DND-41 (cell line): Measurements from ENCODE around the gene ARPC3.
"Not testable (repeated sequence)": the region's sequence is repeated elsewhere in the genome, so short reads cannot be mapped to it uniquely, and the experiment has no call there.

Experiments used
- ATAC-seq: fragments of 200-7000 bp; cut with Tn5 transposase; 3 replicates; pipeline ENCODE4 v1.9.1; 2021; ENCODE audit warnings: low read depth; ENCODE audit not compliant: insufficient read depth
- DNase-seq: peaks from one replicate; pipeline ENCODE4 v3.0.0-alpha.2; 2020
- H2AFZ ChIP-seq: 2 replicates; pipeline ENCODE4 v1.6.0; 2012; ENCODE audit warnings: low read depth, low read length
- H3K27ac ChIP-seq: 2 replicates; pipeline ENCODE4 v1.5.1; 2012; ENCODE audit warnings: low read length, inconsistent platforms
- H3K27me3 ChIP-seq: fragments of 200-600 bp; sonication (generic); 2 replicates; pipeline ENCODE4 v1.6.0; 2012; ENCODE audit warnings: low read length, mild to moderate bottlenecking, inconsistent platforms; ENCODE audit not compliant: insufficient read depth, poor library complexity
- H3K36me3 ChIP-seq: 2 replicates; pipeline ENCODE4 v1.5.1; 2012; ENCODE audit warnings: low read length, inconsistent platforms; ENCODE audit not compliant: insufficient read depth
- H3K4me1 ChIP-seq: 2 replicates; pipeline ENCODE4 v1.5.1; 2012; ENCODE audit warnings: mild to moderate bottlenecking, low read length; ENCODE audit not compliant: insufficient read depth
- H3K4me2 ChIP-seq: 2 replicates; pipeline ENCODE4 v1.6.0; 2012; ENCODE audit warnings: mild to moderate bottlenecking, moderate library complexity, low read length, inconsistent platforms; ENCODE audit not compliant: insufficient read depth
- H3K4me3 ChIP-seq, 2 experiments: fragments of 200-600 bp in 1 of 2; shearing (Covaris generic) in 1 of 2; 2 replicates each; pipeline ENCODE4 v1.5.1; 2012 to 2016; ENCODE audit warnings: inconsistent platforms in 2 of 2, low read length in 2 of 2, mild to moderate bottlenecking in 2 of 2, low read depth in 1 of 2, moderate library complexity in 1 of 2
- H3K79me2 ChIP-seq: 2 replicates; pipeline ENCODE4 v1.6.0; 2012; ENCODE audit warnings: low read length, inconsistent platforms; ENCODE audit not compliant: insufficient read depth
- H3K9ac ChIP-seq: 2 replicates; pipeline ENCODE4 v1.6.0; 2012; ENCODE audit warnings: low read depth, mild to moderate bottlenecking, inconsistent platforms, low read length, moderate library complexity
- H3K9me3 ChIP-seq: 2 replicates; pipeline ENCODE4 v1.5.1; 2012; ENCODE audit warnings: low read length, moderate library complexity, mild to moderate bottlenecking, inconsistent platforms; ENCODE audit not compliant: insufficient read depth, severe bottlenecking
- H4K20me1 ChIP-seq: 2 replicates; pipeline ENCODE4 v1.6.0; 2012; ENCODE audit warnings: low read length; ENCODE audit not compliant: insufficient read depth
- CTCF ChIP-seq: IDR thresholded peaks from 2 replicates; pipeline ENCODE4 v1.5.1; 2012; ENCODE audit warnings: borderline replicate concordance, low read length, moderate library complexity, mild to moderate bottlenecking; ENCODE audit not compliant: poor library complexity, severe bottlenecking; ENCODE audit errors: extremely low read depth
- EZH2 ChIP-seq: IDR thresholded peaks from 3 replicates; pipeline ENCODE4 v1.6.1; 2012; ENCODE audit warnings: borderline replicate concordance, low read depth, mild to moderate bottlenecking, moderate library complexity, low read length, inconsistent platforms; ENCODE audit not compliant: severe bottlenecking

ARPC3 gene

GRCh38 chr12:110468214-110469048 lies 18.3 kb upstream of the ARPC3 start, which contains the start of the genes FAM216A and GPN3:
Gene FAM216A, plus strand, starts transcription at chr12:110468845. Its CDS starts 31 bp downstream, at chr12:110468876.
Gene GPN3, minus strand, starts transcription at chr12:110468257. Its CDS starts 54 bp downstream, at chr12:110468203.
- peaks cover 21% of the 10 kb centered on the region for H3K36me3 ChIP-seq
- peak within 1 kb of the TSS; percentile 87 for H3K9ac ChIP-seq
- H2AFZ ChIP-seq = peak within 1 kb of the TSS; percentile 81
- DNase-seq (peak; percentile 98), ATAC-seq (peak; percentile 84)
- H3K4me2 ChIP-seq = peak within 1 kb of the TSS; percentile 73
- H4K20me1 ChIP-seq = peaks cover 7% of the 10 kb centered on the region; the same call in 1 of the 2 replicates
- H3K79me2 ChIP-seq = peaks cover 76% of the 10 kb centered on the region
- no peaks in the 10 kb centered on the region for H3K9me3 ChIP-seq
- peaks cover 42% of the 10 kb centered on the region for H3K4me1 ChIP-seq
- no peaks in the 10 kb centered on the region for H3K27me3 ChIP-seq
- peak; percentile 8 for TF ChIP-seq CTCF
- no peak for TF ChIP-seq EZH2
- H3K27ac ChIP-seq = peak within 1 kb of the TSS; percentile 92
- H3K4me3 ChIP-seq = peak within 1 kb of the TSS; percentile 61 to 77

GRCh38 chr12:110467847-110468213 lies 17.7 kb upstream of the ARPC3 start:
- TF ChIP-seq CTCF (no peak), EZH2 (no peak)
- peak overlapping the region; percentile 78 for H2AFZ ChIP-seq
- H3K4me1 ChIP-seq = peaks cover 42% of the 10 kb centered on the region
- peak overlapping the region; percentile 64 for H3K27ac ChIP-seq
- peaks cover 22% of the 10 kb centered on the region for H3K36me3 ChIP-seq
- H3K79me2 ChIP-seq = peaks cover 81% of the 10 kb centered on the region
- ATAC-seq (no peak), DNase-seq (no peak)
- peaks cover 7% of the 10 kb centered on the region; the same call in 1 of the 2 replicates for H4K20me1 ChIP-seq
- peak overlapping the region; percentile 73 for H3K4me2 ChIP-seq
- peak overlapping the region; percentile 61 to 77 for H3K4me3 ChIP-seq
- no peaks in the 10 kb centered on the region for H3K27me3 ChIP-seq
- H3K9ac ChIP-seq = peak overlapping the region; percentile 87
- no peaks in the 10 kb centered on the region for H3K9me3 ChIP-seq

GRCh38 chr12:110466791-110467190 lies 16.7 kb upstream of the ARPC3 start:
- ATAC-seq (no peak), DNase-seq (no peak)
- Histone ChIP-seq H3K9ac (peak overlapping the region; percentile 87), H3K27me3 (no peaks in the 10 kb centered on the region), H2AFZ (no peak overlapping the region), H3K4me2 (peak overlapping the region; percentile 73), H3K36me3 (peaks cover 28% of the 10 kb centered on the region), H4K20me1 (peaks cover 7% of the 10 kb centered on the region; the same call in 1 of the 2 replicates), H3K4me1 (peaks cover 42% of the 10 kb centered on the region), H3K9me3 (no peaks in the 10 kb centered on the region), H3K4me3 (peak overlapping the region; percentile 61 to 77; a peak in 3 of 4 replicates), H3K79me2 (peaks cover 78% of the 10 kb centered on the region), H3K27ac (peak overlapping the region; percentile 52; the same call in 1 of the 2 replicates)
- no peak for TF ChIP-seq CTCF
- no peak for TF ChIP-seq EZH2

- peaks cover 73% of the 10 kb centered on the region for H3K79me2 ChIP-seq
- not testable (repeated sequence) for H2AFZ ChIP-seq, DNase-seq, H4K20me1 ChIP-seq, H3K27me3 ChIP-seq, H3K9ac ChIP-seq, H3K4me3 ChIP-seq, H3K27ac ChIP-seq, H3K9me3 ChIP-seq, ATAC-seq
- 0 out of 2 replicates have a peak overlapping the region, but pooled peaks have one; percentile 73 for H3K4me2 ChIP-seq
- peaks cover 38% of the 10 kb centered on the region for H3K4me1 ChIP-seq
- H3K36me3 ChIP-seq = peaks cover 34% of the 10 kb centered on the region
Measured at GRCh38 chr12:110465765-110466164, 15.6 kb upstream of the ARPC3 start.
